Karpas-422 (cell line): ENCODE results near the gene ISCU. TPM values are rescaled to one million over a fixed set of nuclear protein-coding genes. Genes with fewer than 3 reads are reported as not detected.

Experiments
- DNase-seq: peaks from one replicate; pipeline ENCODE4 v3.0.0-alpha.2; 2015
- H2AFZ ChIP-seq: fragments of 200-600 bp; sonication (generic); 2 replicates; pipeline ENCODE4 v1.6.1; 2014; ENCODE audit warnings: antibody characterized with exemption, low read length, mixed read lengths
- H3K27ac ChIP-seq: fragments of 200-600 bp; sonication (generic); 2 replicates; pipeline ENCODE4 v1.5.1; 2014; ENCODE audit warnings: mild to moderate bottlenecking, low read length, moderate library complexity
- H3K27me3 ChIP-seq: fragments of 200-600 bp; sonication (generic); 2 replicates; pipeline ENCODE4 v1.6.1; 2014; ENCODE audit warnings: low read length, mixed read lengths
- H3K36me3 ChIP-seq: fragments of 200-600 bp; sonication (generic); 2 replicates; pipeline ENCODE4 v1.6.1; 2014; ENCODE audit warnings: low read length, mixed read lengths; ENCODE audit not compliant: insufficient read depth
- H3K4me1 ChIP-seq: fragments of 200-600 bp; sonication (generic); 2 replicates; pipeline ENCODE4 v1.6.1; 2014; ENCODE audit warnings: mild to moderate bottlenecking, low read length, mixed read lengths
- H3K4me2 ChIP-seq: fragments of 200-600 bp; sonication (generic); 2 replicates; pipeline ENCODE4 v1.6.1; 2014; ENCODE audit warnings: low read length, low read depth, mild to moderate bottlenecking; ENCODE audit not compliant: poor library complexity, severe bottlenecking
- H3K4me3 ChIP-seq: fragments of 200-600 bp; sonication (generic); 2 replicates; pipeline ENCODE4 v1.5.1; 2014; ENCODE audit warnings: mild to moderate bottlenecking, antibody characterized with exemption, low read length, mixed read lengths
- H3K79me2 ChIP-seq: fragments of 200-600 bp; sonication (generic); 2 replicates; pipeline ENCODE4 v1.6.1; 2014; ENCODE audit warnings: mild to moderate bottlenecking, low read length, mixed read lengths
- H3K9ac ChIP-seq: fragments of 200-600 bp; sonication (generic); 2 replicates; pipeline ENCODE4 v1.6.0; 2014; ENCODE audit warnings: low read length
- H3K9me2 ChIP-seq: fragments of 200-600 bp; sonication (generic), shearing (Covaris generic); replicated peaks from 2 replicates; pipeline ENCODE4 v1.6.0; 2014; ENCODE audit warnings: mild to moderate bottlenecking, low read length, moderate library complexity; ENCODE audit not compliant: insufficient read depth
- H3K9me3 ChIP-seq: fragments of 300-700, 200-600 bp; sonication (generic); 2 replicates; pipeline ENCODE4 v1.6.1; 2014; ENCODE audit warnings: low read length, mixed read lengths
- H4K20me1 ChIP-seq: fragments of 200-600 bp; sonication (generic); 2 replicates; pipeline ENCODE4 v1.6.1; 2014; ENCODE audit warnings: mild to moderate bottlenecking, antibody characterized with exemption, low read length, low read depth; ENCODE audit not compliant: insufficient read depth
- total RNA-seq: library from RNA; depleted of rRNA; stranded (reverse); fragments of >200 nt; shearing (Covaris generic); gene quantifications from 2 replicates; pipeline ENCODE4 v1.2.3, GENCODE V29; 2014; ENCODE audit warnings: low replicate concordance

Gene ISCU
- total RNA-seq, 1 experiment from 2014 or later: 102 TPM

DNA sequence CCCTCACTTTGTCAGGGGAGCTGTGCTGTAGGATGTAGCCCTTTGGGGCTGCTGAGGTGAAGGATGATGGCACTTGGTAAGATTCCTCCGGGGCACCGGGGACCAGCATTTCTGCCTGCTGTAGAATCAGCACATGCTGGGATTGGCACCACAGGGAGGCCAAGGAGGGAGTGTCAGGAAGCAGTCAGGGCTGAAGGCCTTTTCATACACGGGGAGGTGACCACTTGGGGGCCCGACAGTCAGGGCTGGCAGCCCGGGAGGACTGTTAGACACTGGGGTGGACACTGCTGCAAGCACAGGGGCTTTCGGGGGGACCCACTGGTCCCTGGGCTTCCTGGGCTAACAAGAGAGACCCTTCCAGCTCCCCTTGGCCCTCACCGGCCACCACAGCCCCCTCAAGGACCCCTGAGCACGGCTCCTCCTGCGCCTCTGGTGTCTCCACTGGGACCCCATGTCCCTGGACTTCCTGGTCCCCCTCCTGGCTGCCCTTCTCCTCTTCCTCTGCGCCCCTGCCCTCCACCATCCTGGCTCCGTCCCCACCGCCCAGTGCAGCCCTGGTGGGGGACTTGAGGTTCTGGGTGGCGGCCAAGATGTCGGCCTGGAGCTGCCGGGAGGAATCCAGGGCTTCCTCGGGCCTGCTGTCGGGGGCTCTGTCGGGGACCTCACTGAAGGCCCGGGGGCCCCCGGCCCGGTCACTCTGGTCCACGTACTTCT lies 29.0 kb downstream of the ISCU start:
- Histone ChIP-seq H2AFZ (no peak overlapping the region), H3K79me2 (no peaks in the 10 kb centered on the region), H3K9me3 (no peaks in the 10 kb centered on the region), H3K36me3 (no peaks in the 10 kb centered on the region), H3K4me3 (no peak overlapping the region), H3K9me2 (no peaks in the 10 kb centered on the region), H4K20me1 (no peaks in the 10 kb centered on the region), H3K4me2 (no peak overlapping the region), H3K9ac (no peak overlapping the region), H3K4me1 (no peaks in the 10 kb centered on the region), H3K27me3 (no peaks in the 10 kb centered on the region), H3K27ac (no peak overlapping the region)
- DNase-seq: no peak

DNA sequence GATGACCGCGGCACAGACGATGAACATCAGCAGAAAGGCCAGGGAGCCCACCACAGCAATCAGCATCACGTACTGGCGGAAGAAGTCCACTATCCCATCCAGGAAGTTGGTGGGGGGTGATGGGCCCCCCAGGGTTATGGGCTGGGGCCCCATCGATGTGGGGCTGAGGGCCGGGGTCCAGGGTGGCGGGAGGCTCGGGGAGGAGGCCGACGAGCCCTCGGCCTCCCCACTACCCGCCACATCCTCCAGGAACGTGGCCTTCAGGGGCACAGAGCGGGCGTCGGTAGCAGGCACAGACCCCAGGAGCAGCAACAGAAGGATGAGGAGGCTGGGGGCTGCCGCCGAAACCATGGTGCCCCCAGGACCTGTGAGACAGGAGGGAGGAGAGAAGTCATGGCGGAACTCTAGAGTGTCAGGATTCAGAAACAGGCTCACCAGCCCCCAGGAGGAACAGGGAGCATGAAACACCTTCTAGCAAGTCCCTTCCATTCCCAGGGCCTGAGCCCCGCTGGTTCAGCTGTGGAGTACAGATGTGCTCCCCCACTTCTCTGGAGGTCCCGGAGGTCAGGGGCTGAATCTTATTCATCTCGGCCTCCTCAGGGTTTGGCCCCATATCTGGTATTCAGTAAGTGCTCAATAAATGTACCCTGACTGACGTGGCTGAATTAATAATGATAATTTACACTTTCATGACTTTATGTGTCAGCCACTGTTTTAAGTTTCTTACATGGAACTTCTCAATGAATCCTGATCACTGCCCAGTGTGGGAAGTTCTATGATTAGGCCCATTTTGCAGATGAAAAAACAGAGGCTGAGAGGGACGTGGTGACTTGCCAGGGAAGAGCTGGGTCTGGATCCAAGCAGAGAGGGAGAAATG lies 29.9 kb downstream of the ISCU start:
- H3K9me2 ChIP-seq: no peaks in the 10 kb centered on the region
- H3K4me1 ChIP-seq: no peaks in the 10 kb centered on the region
- no peaks in the 10 kb centered on the region for H3K79me2 ChIP-seq
- no peak overlapping the region for H3K27ac ChIP-seq
- no peak overlapping the region for H3K4me3 ChIP-seq
- no peak overlapping the region for H3K9ac ChIP-seq
- H3K36me3 ChIP-seq: no peaks in the 10 kb centered on the region
- H3K4me2 ChIP-seq: no peak overlapping the region
- H2AFZ ChIP-seq: no peak overlapping the region
- H4K20me1 ChIP-seq: no peaks in the 10 kb centered on the region
- no peaks in the 10 kb centered on the region for H3K27me3 ChIP-seq
- no peaks in the 10 kb centered on the region for H3K9me3 ChIP-seq
- DNase-seq: no peak

DNA sequence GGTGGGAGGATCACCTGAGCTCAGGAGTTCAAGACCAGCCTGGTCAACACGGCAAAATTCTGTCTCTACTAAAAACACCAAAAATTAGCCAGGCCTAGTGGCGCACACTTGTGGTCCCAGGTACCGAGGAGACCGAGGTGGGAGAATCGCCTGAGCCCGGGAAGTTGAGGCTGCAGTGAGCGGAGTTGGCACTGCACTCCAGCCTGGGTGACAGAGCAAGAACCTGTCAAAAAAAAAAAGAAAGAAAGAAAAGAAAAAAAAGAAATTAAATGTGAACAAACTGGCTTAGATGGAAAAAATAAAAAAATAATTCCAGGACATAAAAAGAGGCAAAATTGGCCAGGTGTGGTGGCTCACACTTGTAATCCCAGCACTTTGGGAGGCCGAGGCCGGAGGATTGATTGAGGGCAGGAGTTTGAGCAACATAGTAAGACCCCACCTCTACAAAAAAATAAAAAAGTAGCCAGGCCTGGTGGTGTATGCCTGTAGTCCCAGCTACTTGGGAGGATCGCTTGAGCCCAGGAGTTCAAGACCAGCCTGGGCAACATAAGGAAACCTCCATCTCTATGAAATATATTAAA lies 32.0 kb downstream of the ISCU start:
- Histone ChIP-seq H3K9me2 (no peaks in the 10 kb centered on the region), H3K4me1 (no peaks in the 10 kb centered on the region), H3K27me3 (no peaks in the 10 kb centered on the region), H3K9ac (no peak overlapping the region), H3K79me2 (no peaks in the 10 kb centered on the region), H3K4me3 (no peak overlapping the region), H3K4me2 (no peak overlapping the region), H3K27ac (no peak overlapping the region), H3K9me3 (no peaks in the 10 kb centered on the region), H3K36me3 (no peaks in the 10 kb centered on the region), H4K20me1 (no peaks in the 10 kb centered on the region), H2AFZ (no peak overlapping the region)
- DNase-seq: no peak

DNA sequence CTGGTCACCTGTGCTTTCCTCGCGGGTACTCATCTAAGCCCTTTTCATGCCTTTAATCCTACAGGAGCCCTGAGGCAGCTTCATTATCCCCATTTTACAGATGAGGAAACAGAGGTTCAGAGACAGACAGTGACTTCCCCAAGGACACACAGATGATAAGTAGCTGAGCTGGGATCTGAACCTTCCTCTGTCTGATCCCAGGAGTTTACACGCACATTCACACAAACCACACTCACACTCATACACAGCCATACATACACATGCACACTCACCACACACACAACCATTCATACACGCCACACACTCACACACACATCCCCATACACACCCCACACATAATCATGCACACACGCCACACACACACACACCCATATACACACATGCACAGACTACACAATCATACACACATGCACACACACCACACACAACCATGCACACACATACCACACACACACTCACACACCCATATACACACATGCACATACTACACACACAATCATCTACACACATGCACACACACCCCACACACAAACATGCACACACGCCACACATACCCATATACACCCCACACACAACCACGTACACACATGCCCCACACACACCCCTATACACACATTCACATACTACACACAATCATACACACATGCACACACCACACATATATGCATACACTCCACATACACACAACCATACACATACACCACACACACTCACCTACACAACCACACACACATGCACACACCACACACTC lies 32.7 kb downstream of the ISCU start:
- no peak overlapping the region for H3K4me2 ChIP-seq
- H3K27me3 ChIP-seq: no peaks in the 10 kb centered on the region
- H3K9me3 ChIP-seq: no peaks in the 10 kb centered on the region
- no peak overlapping the region for H2AFZ ChIP-seq
- H3K79me2 ChIP-seq: no peaks in the 10 kb centered on the region
- DNase-seq: no peak
- no peaks in the 10 kb centered on the region for H3K9me2 ChIP-seq
- no peaks in the 10 kb centered on the region for H3K4me1 ChIP-seq
- H3K9ac ChIP-seq: no peak overlapping the region
- H4K20me1 ChIP-seq: no peaks in the 10 kb centered on the region
- no peaks in the 10 kb centered on the region for H3K36me3 ChIP-seq
- no peak overlapping the region for H3K27ac ChIP-seq
- no peak overlapping the region for H3K4me3 ChIP-seq

DNA sequence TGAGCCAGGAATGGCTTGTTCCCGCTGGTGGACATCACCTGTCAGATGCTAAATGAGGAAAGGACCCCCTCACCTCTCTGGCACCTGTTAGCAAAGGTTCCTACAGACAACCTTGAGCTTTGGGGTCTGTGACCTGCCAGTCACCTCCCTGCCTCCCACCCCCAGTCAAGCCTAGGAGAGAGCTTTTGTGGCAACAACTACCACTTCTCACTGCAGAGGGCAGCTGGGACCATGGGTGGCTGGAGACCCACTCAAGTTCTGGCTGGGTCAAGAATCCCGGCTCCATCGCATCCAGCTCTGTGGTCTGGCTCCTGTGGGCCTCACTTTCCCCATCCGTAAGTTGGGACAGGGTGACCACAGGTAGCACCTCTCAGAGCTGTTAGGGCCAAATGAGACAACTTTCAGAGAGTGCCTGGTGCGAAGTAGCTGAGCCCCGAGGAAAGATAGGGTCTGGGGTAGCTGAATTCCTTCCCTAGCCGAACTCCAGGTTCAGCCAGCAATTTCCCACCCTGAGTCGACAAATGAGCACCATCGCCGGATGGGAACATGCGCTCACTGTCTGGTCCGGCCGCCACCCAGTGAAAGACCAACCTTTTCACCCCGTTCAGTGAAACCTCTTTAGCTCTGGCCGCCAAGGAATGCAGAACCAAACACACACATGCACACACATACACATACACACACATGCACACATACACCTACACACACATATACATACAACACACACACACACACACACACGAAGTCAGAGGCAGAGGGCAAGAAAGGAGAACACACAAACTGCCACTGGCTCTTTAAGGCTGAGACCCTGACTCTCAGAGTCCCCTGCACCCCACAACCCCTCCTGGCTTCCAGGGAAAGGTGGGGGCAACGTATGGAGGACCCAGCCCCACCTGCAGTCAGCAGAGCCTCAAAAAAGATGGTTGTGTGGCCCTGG lies 33.6 kb downstream of the ISCU start:
- Histone ChIP-seq H3K4me1 (no peaks in the 10 kb centered on the region), H3K4me3 (no peak overlapping the region), H4K20me1 (no peaks in the 10 kb centered on the region), H3K9me3 (no peaks in the 10 kb centered on the region), H2AFZ (no peak overlapping the region), H3K9me2 (no peaks in the 10 kb centered on the region), H3K27me3 (no peaks in the 10 kb centered on the region), H3K9ac (no peak overlapping the region), H3K27ac (no peak overlapping the region), H3K4me2 (no peak overlapping the region), H3K79me2 (no peaks in the 10 kb centered on the region), H3K36me3 (no peaks in the 10 kb centered on the region)
- DNase-seq: no peak

DNA sequence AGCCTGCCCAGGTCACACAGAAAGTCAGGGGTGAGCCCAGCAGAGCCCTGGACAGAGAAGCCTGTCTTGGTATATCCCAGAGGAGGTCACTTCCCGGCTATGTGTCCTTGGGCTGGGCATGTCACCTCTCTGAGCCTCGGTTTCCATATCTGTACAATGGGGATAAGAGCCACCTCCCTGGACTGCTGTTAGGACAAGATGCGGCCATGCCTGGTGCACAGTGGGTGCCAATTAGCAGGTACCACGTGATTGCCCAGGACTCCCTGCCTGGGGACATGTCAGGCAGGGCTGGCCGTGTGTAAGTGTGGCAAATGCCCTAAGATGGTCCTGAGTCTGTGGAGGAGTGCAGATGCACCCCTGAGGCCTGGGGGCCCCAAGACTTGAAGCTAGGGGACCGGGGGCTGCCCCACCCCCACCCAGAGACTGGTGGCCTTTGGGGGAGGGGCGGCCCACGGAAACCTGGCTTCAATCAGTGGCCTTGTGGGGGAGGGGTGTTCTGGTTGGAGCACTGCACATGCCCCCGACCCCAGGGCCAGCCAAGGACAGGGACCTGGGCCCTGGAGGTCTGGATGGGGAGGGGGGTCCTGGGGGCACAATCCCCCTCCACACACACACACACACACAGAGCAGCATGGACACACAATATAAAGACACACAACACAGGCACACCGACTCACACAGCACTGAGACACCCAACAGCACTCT lies 34.6 kb downstream of the ISCU start:
- no peaks in the 10 kb centered on the region for H3K36me3 ChIP-seq
- no peak overlapping the region for H3K4me2 ChIP-seq
- no peak for DNase-seq
- H3K9me2 ChIP-seq: no peaks in the 10 kb centered on the region
- no peak overlapping the region for H3K4me3 ChIP-seq
- H3K9me3 ChIP-seq: no peaks in the 10 kb centered on the region
- no peaks in the 10 kb centered on the region for H4K20me1 ChIP-seq
- H3K79me2 ChIP-seq: no peaks in the 10 kb centered on the region
- H3K4me1 ChIP-seq: no peaks in the 10 kb centered on the region
- no peaks in the 10 kb centered on the region for H3K27me3 ChIP-seq
- H2AFZ ChIP-seq: no peak overlapping the region
- H3K27ac ChIP-seq: no peak overlapping the region
- H3K9ac ChIP-seq: no peak overlapping the region
